ENCODE data around the gene CCDC192.

Gene CCDC192

GRCh38 chr5:127970081-127970480 lies 266.9 kb downstream of the CCDC192 start:
- Histone ChIP-seq H3K4me3 (ENCODE audit: insufficient read depth, low read length, poor library complexity, severe bottlenecking) (no peak overlapping the region), H3K79me2 (ENCODE audit: insufficient read depth, low read length) (no peaks in the 10 kb centered on the region), H3K9me2 (replicated peaks; ENCODE audit: insufficient read depth, low read length) (no peaks in the 10 kb centered on the region), H3K36me3 (ENCODE audit: low read length) (0 out of 2 replicates have a peak, but pooled peaks cover 7% of the 10 kb centered on the region), H3K9ac (ENCODE audit: low read length) (no peak overlapping the region), H3F3A (ENCODE audit: insufficient read depth) (no peaks in the 10 kb centered on the region), H3K27ac (ENCODE audit: low read depth, low read length) (no peak overlapping the region), H3K9me3 (ENCODE audit: insufficient read depth, low read length) (no peaks in the 10 kb centered on the region), H3K27me3 (ENCODE audit: low read length) (no peaks in the 10 kb centered on the region), H3K4me2 (ENCODE audit: low read depth, low read length, poor library complexity, severe bottlenecking) (no peak overlapping the region), H4K20me1 (ENCODE audit: low read depth, low read length) (no peaks in the 10 kb centered on the region), H2AFZ (ENCODE audit: low read depth, low read length, severe bottlenecking) (no peak overlapping the region)
- TF ChIP-seq EZH2phosphoT487 (conservative IDR thresholded peaks at IDR 0.05; ENCODE audit: low read length): no peak
- no peak for TF ChIP-seq CTCF (IDR thresholded peaks at IDR 0.05; ENCODE audit: insufficient read depth, low read length, poor library complexity, severe bottlenecking)

GRCh38 chr5:127970854-127971425 lies 267.7 kb downstream of the CCDC192 start:
- Histone ChIP-seq H3K4me3 (ENCODE audit: insufficient read depth, low read length, poor library complexity, severe bottlenecking) (no peak overlapping the region), H2AFZ (ENCODE audit: low read depth, low read length, severe bottlenecking) (no peak overlapping the region), H3K27ac (ENCODE audit: low read depth, low read length) (no peak overlapping the region), H3K79me2 (ENCODE audit: insufficient read depth, low read length) (no peaks in the 10 kb centered on the region), H3K9me2 (replicated peaks; ENCODE audit: insufficient read depth, low read length) (no peaks in the 10 kb centered on the region), H4K20me1 (ENCODE audit: low read depth, low read length) (no peaks in the 10 kb centered on the region), H3K9ac (ENCODE audit: low read length) (no peak overlapping the region), H3K9me3 (ENCODE audit: insufficient read depth, low read length) (no peaks in the 10 kb centered on the region), H3K27me3 (ENCODE audit: low read length) (no peaks in the 10 kb centered on the region), H3K36me3 (ENCODE audit: low read length) (0 out of 2 replicates have a peak, but pooled peaks cover 2% of the 10 kb centered on the region), H3F3A (ENCODE audit: insufficient read depth) (no peaks in the 10 kb centered on the region), H3K4me2 (ENCODE audit: low read depth, low read length, poor library complexity, severe bottlenecking) (no peak overlapping the region)
- TF ChIP-seq EZH2phosphoT487 (conservative IDR thresholded peaks at IDR 0.05; ENCODE audit: low read length) (no peak), CTCF (IDR thresholded peaks at IDR 0.05; ENCODE audit: insufficient read depth, low read length, poor library complexity, severe bottlenecking) (no peak)

- no peak overlapping the region for H2AFZ ChIP-seq (ENCODE audit: low read depth, low read length, severe bottlenecking)
- no peak overlapping the region for H3K4me2 ChIP-seq (ENCODE audit: low read depth, low read length, poor library complexity, severe bottlenecking)
- H3F3A ChIP-seq (ENCODE audit: insufficient read depth): no peaks in the 10 kb centered on the region
- no peak overlapping the region for H3K4me3 ChIP-seq (ENCODE audit: insufficient read depth, low read length, poor library complexity, severe bottlenecking)
- no peaks in the 10 kb centered on the region for H3K36me3 ChIP-seq (ENCODE audit: low read length)
- H3K9me3 ChIP-seq (ENCODE audit: insufficient read depth, low read length): no peaks in the 10 kb centered on the region
- no peaks in the 10 kb centered on the region for H3K79me2 ChIP-seq (ENCODE audit: insufficient read depth, low read length)
- no peak for TF ChIP-seq EZH2phosphoT487 (conservative IDR thresholded peaks at IDR 0.05; ENCODE audit: low read length)
- no peak for TF ChIP-seq CTCF (IDR thresholded peaks at IDR 0.05; ENCODE audit: insufficient read depth, low read length, poor library complexity, severe bottlenecking)
- no peak overlapping the region for H3K9ac ChIP-seq (ENCODE audit: low read length)
- no peaks in the 10 kb centered on the region for H3K27me3 ChIP-seq (ENCODE audit: low read length)
- no peaks in the 10 kb centered on the region for H4K20me1 ChIP-seq (ENCODE audit: low read depth, low read length)
- H3K27ac ChIP-seq (ENCODE audit: low read depth, low read length): no peak overlapping the region
- no peaks in the 10 kb centered on the region for H3K9me2 ChIP-seq (replicated peaks; ENCODE audit: insufficient read depth, low read length)
Observed at GRCh38 chr5:127975961-127976360, 272.8 kb downstream of the CCDC192 start.

All from SU-DHL-6 (cell line).